ENCODE measurements around the gene FERD3L.

DNA sequence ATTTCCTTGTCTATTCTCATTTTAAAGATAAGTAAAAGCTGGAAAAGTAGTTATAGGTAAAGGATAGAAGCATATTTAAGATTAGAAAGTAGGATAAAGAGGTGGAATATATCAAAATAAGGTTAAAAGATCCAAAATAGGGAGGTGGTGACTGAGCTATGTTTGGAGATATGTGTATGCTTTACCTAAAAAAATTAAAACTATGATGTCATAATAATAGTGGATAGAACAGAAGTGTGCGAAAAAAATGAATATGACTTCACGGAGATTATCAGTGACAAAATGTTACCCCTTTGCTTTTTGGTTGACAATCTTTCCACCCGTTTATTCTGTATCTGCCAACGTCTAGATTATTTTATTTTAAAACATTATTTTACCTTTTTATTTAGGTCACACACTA is 33.4 kb upstream of the FERD3L start:
- no peak for TF ChIP-seq POLR2A (IDR thresholded peaks at IDR 0.05)
- no peak for TF ChIP-seq CTCF (IDR thresholded peaks at IDR 0.05)

All from gastroesophageal sphincter (tissue), 3 donors.